Stomach smooth muscle (tissue), 2 donors: ENCODE measurements around the gene APOF.
A peak's percentile ranks its signal among the peaks of the same experiment; 100 is the strongest.
"Not testable (repeated sequence)": the region's sequence is repeated elsewhere in the genome, so short reads cannot be mapped to it uniquely, and the experiment has no call there.

Source experiments
- H3K27ac ChIP-seq: one replicate; pipeline ENCODE4 v1.7.0; 2013; ENCODE audit warnings: mild to moderate bottlenecking, low read length, inconsistent platforms
- H3K27me3 ChIP-seq, 2 donors: one replicate each; pipeline ENCODE4 v1.7.0; 2013; ENCODE audit warnings: low read length in 2 of 2; ENCODE audit not compliant: insufficient read depth in 2 of 2, control insufficient read depth in 1 of 2
- H3K36me3 ChIP-seq, 2 donors: one replicate each; pipeline ENCODE4 v1.7.0; 2013; ENCODE audit warnings: low read length in 2 of 2; ENCODE audit not compliant: control insufficient read depth in 2 of 2, insufficient read depth in 2 of 2
- H3K4me1 ChIP-seq: one replicate; pipeline ENCODE4 v1.7.0; 2013; ENCODE audit warnings: low read length; ENCODE audit not compliant: control insufficient read depth, insufficient read depth
- H3K4me3 ChIP-seq, 2 donors: one replicate each; pipeline ENCODE4 v1.7.0; 2013; ENCODE audit warnings: low read length in 2 of 2
- H3K9ac ChIP-seq, 2 donors: one replicate each; pipeline ENCODE4 v1.7.0; 2013; ENCODE audit warnings: low read length in 2 of 2, mild to moderate bottlenecking in 1 of 2
- H3K9me3 ChIP-seq, 2 donors: one replicate each; pipeline ENCODE4 v1.7.0; 2013; ENCODE audit warnings: low read length in 2 of 2; ENCODE audit not compliant: control insufficient read depth in 2 of 2
- donor health status: healthy.
- donor health status: Pancreatic carcinoma.

Gene APOF

DNA sequence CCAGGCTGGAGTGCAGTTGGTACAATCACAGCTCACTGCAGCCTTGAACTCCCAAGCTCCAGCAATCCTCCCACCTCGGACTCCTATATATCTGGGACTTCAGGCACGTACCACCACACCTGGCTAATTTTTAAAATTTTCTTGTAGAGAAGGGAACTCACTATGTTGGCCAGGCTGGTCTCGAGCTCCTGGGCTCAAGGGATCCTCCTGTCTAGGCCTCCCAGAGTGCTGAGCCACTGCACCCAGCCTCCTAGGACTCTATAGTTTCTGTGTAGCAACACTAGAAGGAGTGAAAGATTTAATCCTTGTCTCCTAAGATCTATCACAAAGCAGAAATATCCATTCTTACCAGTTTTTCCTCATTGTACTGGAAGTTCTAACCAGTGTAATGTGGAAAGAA lies 4.3 kb upstream of the APOF start:
- H3K4me3 ChIP-seq = no peak overlapping the region
- no peaks in the 10 kb centered on the region for H3K4me1 ChIP-seq
- no peaks in the 10 kb centered on the region for H3K9me3 ChIP-seq
- no peaks in the 10 kb centered on the region for H3K36me3 ChIP-seq
- H3K27ac ChIP-seq = no peak overlapping the region
- H3K9ac ChIP-seq = no peak overlapping the region
- peaks cover 0 to 2% of the 10 kb centered on the region in 2 donors for H3K27me3 ChIP-seq

DNA sequence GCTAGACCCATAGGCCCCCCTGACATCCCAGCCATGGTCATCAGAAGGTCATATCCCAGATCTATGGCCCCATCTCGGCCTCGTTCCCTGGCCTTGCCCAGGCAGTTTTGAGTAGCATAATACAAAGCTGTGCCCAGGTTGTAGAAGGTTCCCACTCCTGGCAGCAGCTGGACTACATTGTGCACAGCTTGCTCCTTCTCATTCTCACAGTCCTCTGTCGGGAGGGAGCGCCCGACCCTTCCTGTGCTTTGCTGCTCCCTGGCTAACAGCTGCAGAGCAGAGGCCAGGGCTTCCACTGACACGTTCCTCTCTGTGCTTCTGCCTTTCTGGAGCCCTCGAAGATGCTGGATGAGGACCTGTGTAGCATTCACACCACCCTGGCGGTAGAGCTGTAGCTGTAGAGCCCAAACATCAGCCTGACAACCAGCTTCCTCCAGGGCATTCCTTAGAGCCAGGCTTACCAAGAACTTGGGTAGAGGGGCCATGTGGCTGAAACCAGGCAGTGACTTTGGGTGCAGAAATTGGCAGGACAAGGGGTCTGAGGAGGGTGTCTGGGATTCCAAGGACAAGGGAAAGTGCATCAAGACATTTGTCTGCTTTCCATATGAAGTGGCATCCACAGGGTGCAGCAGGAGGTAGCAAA lies 1.0 kb downstream of the APOF start:
- Histone ChIP-seq H3K36me3 (no peaks in the 10 kb centered on the region), H3K9ac (no peak overlapping the region), H3K9me3 (no peaks in the 10 kb centered on the region), H3K27me3 (no peaks in the 10 kb centered on the region), H3K27ac (no peak overlapping the region), H3K4me3 (no peak overlapping the region), H3K4me1 (peaks cover 18% of the 10 kb centered on the region)

DNA sequence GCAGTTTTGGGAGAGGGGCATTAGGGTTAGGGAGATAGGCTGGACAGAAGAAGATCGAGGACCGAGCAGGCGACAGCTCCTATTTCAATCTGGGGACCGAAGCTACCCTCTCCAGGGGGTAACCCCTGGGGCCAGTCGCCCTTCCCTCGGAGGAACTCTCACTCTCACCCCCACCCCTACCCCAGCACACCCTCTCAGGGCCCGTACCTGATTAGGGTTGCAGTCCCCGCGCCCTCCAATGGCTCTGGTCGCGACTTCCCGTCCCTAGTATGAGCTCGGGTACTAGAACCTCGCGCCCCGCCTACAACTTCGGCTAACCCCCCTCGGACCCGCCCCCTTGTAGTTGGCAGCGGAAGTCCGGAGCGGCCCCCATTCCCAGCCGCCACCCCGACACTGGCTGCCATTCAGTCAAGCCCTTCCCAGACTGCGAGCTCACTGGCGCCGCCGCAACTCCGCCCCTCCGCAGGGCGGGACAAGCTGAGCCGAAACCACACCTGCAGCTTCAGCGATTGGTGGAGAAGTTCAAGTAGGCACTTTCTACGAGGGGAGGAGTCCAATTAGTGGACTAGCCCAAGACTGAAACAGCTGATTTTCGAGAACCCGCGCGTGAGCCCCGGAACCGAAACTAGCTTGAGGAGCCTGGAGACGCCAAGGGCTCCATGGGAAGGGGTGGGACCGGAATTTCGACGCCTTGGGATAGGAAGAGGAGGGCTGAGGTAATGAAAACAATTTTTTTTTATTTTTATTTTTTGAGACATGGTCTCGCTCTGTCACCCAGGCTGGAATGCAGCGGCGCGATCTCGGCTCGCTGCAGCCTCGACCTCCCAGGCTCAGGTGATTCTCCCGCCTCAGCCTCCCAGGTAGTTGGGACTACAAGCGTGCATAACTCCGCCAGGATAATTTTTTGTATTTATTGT lies 2.5 kb downstream of the APOF start, which contains the start of gene STAT2:
Gene STAT2 (minus strand): TSS at position 257 of the 917 bp plus-strand sequence. CDS start 3,536 bp downstream, outside the sequence.
- H3K4me1 ChIP-seq = peaks cover 18% of the 10 kb centered on the region
- H3K4me3 ChIP-seq = peak within 1 kb of the TSS; percentile 94 to 99
- peak within 1 kb of the TSS; percentile 89 to 98 for H3K9ac ChIP-seq
- peaks cover 11 to 12% of the 10 kb centered on the region in 2 donors for H3K36me3 ChIP-seq
- H3K27ac ChIP-seq = peak within 1 kb of the TSS; percentile 92
- no peaks in the 10 kb centered on the region for H3K9me3 ChIP-seq
- H3K27me3 ChIP-seq = no peaks in the 10 kb centered on the region

DNA sequence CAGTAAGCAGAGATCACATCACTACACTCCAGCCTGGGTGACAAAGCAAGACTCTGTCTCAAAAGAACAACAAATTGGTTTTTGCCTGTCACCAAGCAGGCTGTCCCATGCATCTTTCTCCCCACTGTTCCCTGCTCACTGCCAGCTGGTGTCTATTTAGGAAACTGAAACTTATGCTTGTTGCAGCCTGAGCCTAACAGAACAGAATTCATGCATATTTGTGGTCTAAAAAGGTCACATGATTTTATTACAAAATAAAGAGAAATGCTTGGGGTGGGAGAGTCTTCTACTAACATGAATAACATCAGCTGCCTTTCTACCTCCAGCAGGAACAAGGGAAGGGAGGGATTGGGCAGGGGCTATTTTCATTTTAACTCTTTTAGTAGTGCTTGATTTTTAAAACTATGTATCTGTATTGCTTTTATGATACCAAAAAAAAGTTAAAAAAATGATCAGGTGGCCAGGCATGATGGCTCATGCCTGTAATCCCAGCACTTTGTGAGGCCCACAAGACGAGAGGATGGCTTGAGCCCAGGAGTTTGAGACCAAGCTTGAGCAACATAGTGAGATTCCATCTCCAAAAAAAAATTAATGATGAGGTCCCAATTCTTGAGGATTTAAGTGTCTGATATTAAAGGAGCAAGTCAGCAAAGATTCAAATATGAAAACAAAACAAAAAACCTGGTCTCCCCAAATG lies 3.7 kb downstream of the APOF start:
- peaks cover 18% of the 10 kb centered on the region for H3K4me1 ChIP-seq
- no peak overlapping the region for H3K27ac ChIP-seq

DNA sequence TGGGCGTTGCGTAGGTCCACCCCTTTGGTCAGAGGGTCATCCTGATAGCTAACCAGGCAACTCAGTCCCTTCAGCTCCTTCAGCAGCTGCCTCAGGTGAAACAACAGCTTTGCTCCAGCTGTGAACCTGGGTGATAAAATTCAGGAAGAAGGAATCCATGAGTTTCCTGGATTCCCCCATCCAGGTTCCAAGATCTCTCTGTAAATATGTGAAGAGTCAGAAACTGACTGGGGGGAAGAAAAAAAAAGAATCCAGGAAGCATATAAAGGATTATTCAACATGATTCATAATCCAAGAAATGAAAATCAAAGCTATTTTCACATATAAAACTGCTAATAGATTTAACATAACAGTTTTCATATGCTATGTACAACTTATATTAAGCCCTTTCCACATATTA lies 11.3 kb downstream of the APOF start:
- H3K9me3 ChIP-seq = no peaks in the 10 kb centered on the region
- H3K27me3 ChIP-seq = no peaks in the 10 kb centered on the region
- no peak overlapping the region for H3K9ac ChIP-seq
- peaks cover 60 to 68% of the 10 kb centered on the region in 2 donors for H3K36me3 ChIP-seq
- H3K4me3 ChIP-seq = no peak overlapping the region
- no peaks in the 10 kb centered on the region for H3K4me1 ChIP-seq
- no peak overlapping the region for H3K27ac ChIP-seq

More for the DNA sequence above, 3.7 kb downstream of the APOF start:
- H3K4me3 ChIP-seq = peak overlapping the region; percentile 94 to 99
- H3K36me3 ChIP-seq = peaks cover 21 to 23% of the 10 kb centered on the region in 2 donors
- peak overlapping the region; percentile 89 to 98 for H3K9ac ChIP-seq
- no peaks in the 10 kb centered on the region for H3K9me3 ChIP-seq
- H3K27me3 ChIP-seq = no peaks in the 10 kb centered on the region

DNA sequence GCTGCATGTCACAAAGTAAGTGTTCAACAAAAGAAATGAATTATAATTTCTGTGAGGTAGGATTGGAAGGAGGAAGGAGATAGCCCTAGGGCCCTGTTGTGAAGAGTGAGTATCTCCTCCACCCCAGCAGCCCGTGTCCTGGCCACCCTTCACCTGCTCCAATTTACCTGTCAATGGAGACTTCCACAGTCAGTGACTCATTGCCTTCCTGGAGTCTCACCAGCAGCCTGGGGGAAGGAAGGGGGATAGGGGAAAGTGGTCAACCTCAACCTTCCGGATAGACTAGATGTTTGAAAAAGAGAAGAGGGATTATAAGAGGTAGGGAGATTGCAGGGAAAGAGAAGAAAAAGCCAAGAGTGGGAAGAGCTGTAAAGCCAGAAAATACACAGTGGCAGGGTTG lies 12.0 kb downstream of the APOF start:
- Histone ChIP-seq H3K36me3 (peaks cover 59 to 69% of the 10 kb centered on the region in 2 donors), H3K27ac (no peak overlapping the region), H3K9me3 (no peaks in the 10 kb centered on the region), H3K9ac (no peak overlapping the region), H3K27me3 (no peaks in the 10 kb centered on the region), H3K4me3 (no peak overlapping the region), H3K4me1 (no peaks in the 10 kb centered on the region)

DNA sequence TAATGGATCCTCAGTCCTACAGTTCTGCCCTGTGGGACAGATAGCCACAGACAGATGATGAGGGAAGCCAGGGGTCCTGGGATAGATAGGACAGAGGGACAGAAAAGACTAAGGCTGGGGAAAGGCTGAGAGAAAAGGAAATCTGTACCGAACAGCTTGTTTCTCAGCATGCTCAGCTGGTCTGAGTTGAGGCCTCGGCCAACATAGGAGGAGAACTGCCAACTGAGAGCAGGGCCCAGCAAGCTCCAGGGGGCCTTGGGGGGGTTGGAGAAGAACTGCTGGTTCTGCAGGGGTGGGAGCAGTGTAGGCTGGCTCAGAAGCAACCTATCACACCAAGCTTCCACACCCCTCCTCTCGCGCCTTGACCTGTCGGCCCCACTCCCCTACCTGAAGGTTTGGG lies 13.9 kb downstream of the APOF start:
- no peaks in the 10 kb centered on the region for H3K27me3 ChIP-seq
- H3K36me3 ChIP-seq = peaks cover 49 to 52% of the 10 kb centered on the region in 2 donors
- H3K9ac ChIP-seq = no peak overlapping the region
- no peak overlapping the region for H3K4me3 ChIP-seq
- H3K27ac ChIP-seq = no peak overlapping the region
- no peaks in the 10 kb centered on the region for H3K4me1 ChIP-seq
- H3K9me3 ChIP-seq = no peaks in the 10 kb centered on the region

DNA sequence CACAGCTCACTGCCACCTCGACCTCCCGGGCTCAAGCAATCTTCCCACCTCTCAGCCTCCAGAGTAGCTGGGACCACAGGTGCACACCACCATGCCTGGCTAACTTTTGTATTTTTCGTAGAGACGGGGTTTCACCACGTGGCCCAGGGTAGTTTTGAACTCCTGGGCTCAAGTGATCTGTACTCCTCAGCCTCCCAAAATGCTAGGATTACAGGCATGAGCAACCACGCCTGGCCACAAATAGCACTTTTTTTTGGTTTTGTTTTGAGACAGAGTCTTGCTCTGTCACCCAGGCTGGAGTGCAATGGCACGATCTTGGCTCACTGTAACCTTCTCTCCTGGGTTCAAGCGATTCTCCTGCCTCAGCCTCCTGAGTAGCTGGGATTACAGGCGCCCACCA lies 15.4 kb downstream of the APOF start:
- peaks cover 58 to 62% of the 10 kb centered on the region in 2 donors for H3K36me3 ChIP-seq
- H3K4me3 ChIP-seq, H3K27ac ChIP-seq: not testable (repeated sequence)

DNA sequence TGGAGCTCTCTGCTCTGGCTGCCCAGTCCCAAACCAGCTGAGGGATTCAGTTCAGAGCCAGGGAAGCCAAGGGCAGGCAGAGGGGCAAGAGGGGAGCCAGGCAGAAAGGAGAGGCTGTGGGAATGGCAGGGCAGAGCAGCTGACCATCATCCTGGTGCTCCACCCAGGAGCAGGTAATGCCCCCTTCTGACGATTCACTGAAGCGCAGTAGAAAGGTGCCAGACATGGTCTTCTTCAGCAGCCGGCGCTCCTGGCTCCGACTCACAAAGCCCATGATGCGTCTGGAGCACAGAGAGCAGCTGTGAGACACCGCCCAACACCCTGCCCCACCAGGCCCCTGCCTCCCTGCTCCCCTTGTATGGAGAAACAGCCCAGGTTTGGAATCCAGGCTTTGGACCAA lies 16.0 kb downstream of the APOF start:
- Histone ChIP-seq H3K27me3 (no peaks in the 10 kb centered on the region), H3K4me3 (no peak overlapping the region), H3K27ac (no peak overlapping the region), H3K9ac (no peak overlapping the region), H3K4me1 (no peaks in the 10 kb centered on the region), H3K9me3 (no peaks in the 10 kb centered on the region), H3K36me3 (peaks cover 57 to 60% of the 10 kb centered on the region in 2 donors)

More for the DNA sequence above, 15.4 kb downstream of the APOF start:
- not testable (repeated sequence) for H3K4me1 ChIP-seq, H3K27me3 ChIP-seq, H3K9ac ChIP-seq, H3K9me3 ChIP-seq

DNA sequence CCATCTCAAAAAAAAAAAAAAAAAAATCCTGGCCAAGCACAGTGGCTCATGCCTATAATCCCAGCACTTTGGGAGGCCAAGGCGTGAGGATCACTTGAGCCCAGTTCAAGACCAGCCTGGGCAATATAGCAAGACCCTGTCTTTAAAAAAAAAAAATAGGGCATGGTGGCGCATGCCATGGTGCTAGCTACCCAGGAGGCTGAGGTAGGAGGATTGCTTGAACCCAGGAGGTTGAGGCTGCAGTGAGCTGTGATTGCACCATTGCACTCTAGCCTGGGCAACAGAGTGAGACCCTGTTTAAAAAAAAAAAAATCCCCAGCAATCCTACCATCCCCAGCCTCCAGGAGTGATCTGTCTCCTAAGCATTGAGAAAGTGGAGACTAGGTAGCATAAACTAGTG lies 20.4 kb downstream of the APOF start:
- not testable (repeated sequence) for H3K27me3 ChIP-seq, H3K9ac ChIP-seq, H3K4me1 ChIP-seq, H3K4me3 ChIP-seq, H3K9me3 ChIP-seq, H3K27ac ChIP-seq
- peaks cover 23% of the 10 kb centered on the region in 2 donors for H3K36me3 ChIP-seq
